GM19351 (cell line): ENCODE data around the gene MMP14.
"Not testable (repeated sequence)": the region's sequence is repeated elsewhere in the genome, so short reads cannot be mapped to it uniquely, and the experiment has no call there.

Experiments
- ATAC-seq: cut with Tn5 transposase; IDR thresholded peaks from one replicate; pipeline ENCODE4 v1.9.1; 2021; ENCODE audit warnings: mild to moderate bottlenecking, moderate library complexity; ENCODE audit not compliant: unreplicated experiment

The MMP14 gene

GRCh38 chr14:22856428-22856827 lies 20.0 kb downstream of the MMP14 start:
- ATAC-seq, result no peak

GRCh38 chr14:22860377-22860776 lies 24.0 kb downstream of the MMP14 start:
- ATAC-seq, result not testable (repeated sequence)

GRCh38 chr14:22861651-22862050 lies 25.3 kb downstream of the MMP14 start:
- no peak for ATAC-seq

- ATAC-seq, result no peak
Measured at GRCh38 chr14:22864979-22865378, 28.6 kb downstream of the MMP14 start.

GRCh38 chr14:22865424-22866405 lies 29.3 kb downstream of the MMP14 start:
- ATAC-seq, result no peak

GRCh38 chr14:22866874-22867273 lies 30.5 kb downstream of the MMP14 start:
- ATAC-seq, result no peak

- ATAC-seq, result peak; percentile 51
Measured at GRCh38 chr14:22870811-22871223, 34.4 kb downstream of the MMP14 start.

- peak; percentile 81 for ATAC-seq
Measured at GRCh38 chr14:22871224-22872032, 35.0 kb downstream of the MMP14 start, which contains the start of gene LRP10. Gene LRP10 (plus strand): TSS chr14:22871740. CDS start chr14:22872304, 564 bp downstream.

GRCh38 chr14:22872033-22872832 lies 35.8 kb downstream of the MMP14 start:
- peak; percentile 16 for ATAC-seq

GRCh38 chr14:22872833-22873520 lies 36.6 kb downstream of the MMP14 start:
- no peak for ATAC-seq

- no peak for ATAC-seq
Measured at GRCh38 chr14:22875003-22875747, 38.8 kb downstream of the MMP14 start.

GRCh38 chr14:22875748-22876319 lies 39.4 kb downstream of the MMP14 start:
- ATAC-seq, result no peak

- ATAC-seq, result no peak
Measured at GRCh38 chr14:22877000-22877501, 40.7 kb downstream of the MMP14 start.

- no peak for ATAC-seq
Measured at GRCh38 chr14:22878271-22879246, 42.2 kb downstream of the MMP14 start.

- ATAC-seq, result no peak
Measured at GRCh38 chr14:22882064-22882463, 45.7 kb downstream of the MMP14 start.

GRCh38 chr14:22882529-22883172 lies 46.3 kb downstream of the MMP14 start:
- no peak for ATAC-seq
